ENCODE measurements around the gene RALGPS2. TPM values are rescaled to one million over a fixed set of nuclear protein-coding genes. Genes with fewer than 3 reads are reported as not detected.
"Not testable (repeated sequence)": the region's sequence is repeated elsewhere in the genome, so short reads cannot be mapped to it uniquely, and the experiment has no call there.

RALGPS2 gene
- total RNA-seq, 2 experiments from 2014 or later = 3.3 to 3.8 TPM

DNA sequence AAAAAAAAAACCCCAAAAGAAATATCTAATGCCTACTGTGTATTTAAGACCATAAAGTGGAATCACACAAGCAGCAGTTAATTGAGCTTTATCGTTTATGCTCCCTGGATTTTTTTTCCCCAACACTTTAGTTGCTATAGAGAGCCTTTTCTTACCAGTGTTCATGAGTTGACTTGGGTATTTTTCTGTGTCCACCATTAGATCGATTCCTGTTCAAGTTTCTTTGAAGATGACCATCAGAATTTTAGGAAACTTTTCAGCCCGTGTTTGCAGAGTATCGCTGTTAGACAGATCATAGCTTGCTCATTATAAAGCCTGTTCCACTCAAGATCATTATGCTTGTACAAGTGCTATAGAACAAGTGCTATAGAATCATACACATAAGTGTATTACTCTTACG is 1.5 kb downstream of the RALGPS2 start:
- peak overlapping the region; percentile 78 for H3K4me3 Mint-ChIP-seq
- H3K36me3 Mint-ChIP-seq = no peaks in the 10 kb centered on the region
- H3K9me3 Mint-ChIP-seq = no peaks in the 10 kb centered on the region
- peaks cover 14% of the 10 kb centered on the region for H3K27me3 Mint-ChIP-seq
- no peak for DNase-seq
- peaks cover 18% of the 10 kb centered on the region for H3K4me1 Mint-ChIP-seq (ENCODE audit: low read depth)
- intact Hi-C loops (cut with micrococcal nuclease) = loop anchor here (2.0 to 5.0 kb wide), 3 partner anchors 184 to 641 kb away; partner anchors contain the start of gene AXDND1
- ChIA-PET CTCF (interaction anchor here (0.6 to 1.3 kb wide), 5 partner anchors 9 to 38 kb away, joined by 3 to 5 read pairs (median 3); no protein-coding TSS in a partner anchor), POLR2A (interaction anchor here (0.5 kb wide), 1 partner anchor 194 kb away, joined by 3 read pairs; no protein-coding TSS in a partner anchor)
- H3K27ac Mint-ChIP-seq = no peak overlapping the region

DNA sequence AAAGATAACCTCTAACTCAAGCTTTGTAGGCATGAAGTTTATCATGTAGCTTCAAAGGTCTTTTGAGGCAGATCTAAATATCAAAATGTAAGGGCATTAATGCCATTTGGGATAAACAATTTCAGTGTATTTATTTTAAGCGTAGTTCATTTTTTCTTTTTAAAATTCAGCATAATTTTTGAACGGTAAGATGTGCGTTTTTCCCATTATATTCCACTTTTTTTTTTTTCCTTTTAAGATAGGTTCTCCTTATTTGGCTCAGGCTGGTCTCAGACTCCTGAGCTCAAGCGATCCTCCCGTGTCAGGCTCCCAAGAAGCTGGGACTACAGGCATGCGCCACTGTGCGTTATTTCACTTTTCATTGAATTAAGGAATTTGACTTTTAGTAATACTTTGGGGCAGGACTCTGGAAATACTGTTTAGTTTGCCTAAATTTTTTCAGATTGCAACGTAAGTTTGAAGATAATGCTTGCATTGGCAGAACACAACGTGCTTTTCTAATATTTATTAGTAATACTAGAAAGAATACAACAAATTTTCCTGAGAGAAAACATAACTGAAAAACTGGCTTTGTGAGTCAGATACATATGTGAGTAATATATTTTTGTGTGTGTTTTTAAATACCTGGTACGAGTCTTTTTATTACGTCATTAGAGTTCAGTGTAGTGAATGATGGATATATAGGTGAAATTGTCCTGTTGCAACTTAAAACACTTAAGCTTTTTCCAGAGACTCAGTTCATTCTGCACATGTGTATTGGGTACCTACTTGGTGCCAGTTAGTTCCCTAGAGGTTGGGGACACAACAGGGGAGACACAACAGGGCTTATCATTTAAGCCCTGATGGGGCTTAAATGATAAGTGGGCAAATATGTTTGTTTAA is 2.2 kb downstream of the RALGPS2 start:
- intact Hi-C loops (cut with micrococcal nuclease) = loop anchor here (2.0 to 5.0 kb wide), 3 partner anchors 184 to 640 kb away; partner anchors contain the start of gene AXDND1
- no peak for DNase-seq
- POLR2A ChIA-PET = no interaction called here
- H3K4me3 Mint-ChIP-seq = no peak overlapping the region
- H3K4me1 Mint-ChIP-seq (ENCODE audit: low read depth) = peaks cover 18% of the 10 kb centered on the region
- no peaks in the 10 kb centered on the region for H3K9me3 Mint-ChIP-seq
- H3K27ac Mint-ChIP-seq = no peak overlapping the region
- CTCF ChIA-PET = interaction anchor here (1.1 to 1.3 kb wide), 3 partner anchors 17 to 26 kb away, joined by 3 to 5 read pairs (median 3); no protein-coding TSS in a partner anchor
- peaks cover 14% of the 10 kb centered on the region for H3K27me3 Mint-ChIP-seq
- peaks cover 2% of the 10 kb centered on the region for H3K36me3 Mint-ChIP-seq

DNA sequence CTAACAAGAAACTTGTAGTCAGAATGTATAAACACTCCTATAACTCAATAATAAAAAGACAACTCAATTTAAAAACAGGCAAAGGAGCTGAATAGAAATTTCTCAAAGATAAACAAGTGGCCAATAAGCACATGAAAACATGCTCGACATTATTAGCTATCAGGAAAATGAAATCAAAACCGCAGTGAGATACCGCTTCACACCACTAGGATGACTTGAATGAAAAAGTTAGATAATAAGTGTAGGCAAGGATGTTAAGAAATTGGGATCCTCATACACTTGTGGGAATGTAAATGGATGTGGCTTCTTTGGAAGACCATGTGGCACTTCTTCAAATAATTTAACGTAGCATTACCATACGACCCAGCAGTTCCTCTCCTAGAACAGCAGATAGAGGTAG is 8.9 kb downstream of the RALGPS2 start:
- H3K27me3 Mint-ChIP-seq = no peaks in the 10 kb centered on the region
- H3K9me3 Mint-ChIP-seq = no peaks in the 10 kb centered on the region
- H3K36me3 Mint-ChIP-seq = peaks cover 2% of the 10 kb centered on the region
- no peak overlapping the region for H3K27ac Mint-ChIP-seq
- DNase-seq = no peak
- CTCF ChIA-PET = no interaction called here
- no peak overlapping the region for H3K4me3 Mint-ChIP-seq
- intact Hi-C loops (cut with micrococcal nuclease) = no loop called here
- POLR2A ChIA-PET = no interaction called here
- H3K4me1 Mint-ChIP-seq (ENCODE audit: low read depth) = peaks cover 4% of the 10 kb centered on the region

DNA sequence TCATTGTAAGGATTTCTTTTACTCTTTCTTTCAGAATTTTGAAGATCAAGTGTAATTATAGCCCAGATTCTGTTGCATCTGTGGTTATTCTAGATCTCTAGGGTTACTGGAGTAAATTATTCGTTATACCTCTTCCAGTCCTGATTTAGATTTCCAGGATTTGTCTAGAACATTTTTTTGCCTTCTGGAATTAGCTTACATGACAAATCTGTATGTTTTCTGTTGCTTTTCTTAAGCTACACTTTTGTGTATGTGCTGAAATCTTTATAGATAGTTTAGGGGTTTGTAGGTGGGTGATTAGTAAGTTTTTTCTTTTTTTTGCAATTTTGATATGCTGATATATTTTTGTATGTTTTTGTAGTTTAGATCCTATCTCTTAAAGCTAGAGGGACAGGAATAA is 13.7 kb downstream of the RALGPS2 start:
- CTCF ChIA-PET = interaction anchor here (1.1 to 1.5 kb wide), 3 partner anchors 11 to 207 kb away, joined by 3 to 4 read pairs (median 4); no protein-coding TSS in a partner anchor
- intact Hi-C loops (cut with micrococcal nuclease) = no loop called here
- no peaks in the 10 kb centered on the region for H3K27me3 Mint-ChIP-seq
- no peak overlapping the region for H3K27ac Mint-ChIP-seq
- H3K4me1 Mint-ChIP-seq (ENCODE audit: low read depth) = peaks cover 2% of the 10 kb centered on the region
- no peak overlapping the region for H3K4me3 Mint-ChIP-seq
- H3K9me3 Mint-ChIP-seq = peaks cover 5% of the 10 kb centered on the region
- POLR2A ChIA-PET = no interaction called here
- no peak for DNase-seq
- H3K36me3 Mint-ChIP-seq = peaks cover 12% of the 10 kb centered on the region

DNA sequence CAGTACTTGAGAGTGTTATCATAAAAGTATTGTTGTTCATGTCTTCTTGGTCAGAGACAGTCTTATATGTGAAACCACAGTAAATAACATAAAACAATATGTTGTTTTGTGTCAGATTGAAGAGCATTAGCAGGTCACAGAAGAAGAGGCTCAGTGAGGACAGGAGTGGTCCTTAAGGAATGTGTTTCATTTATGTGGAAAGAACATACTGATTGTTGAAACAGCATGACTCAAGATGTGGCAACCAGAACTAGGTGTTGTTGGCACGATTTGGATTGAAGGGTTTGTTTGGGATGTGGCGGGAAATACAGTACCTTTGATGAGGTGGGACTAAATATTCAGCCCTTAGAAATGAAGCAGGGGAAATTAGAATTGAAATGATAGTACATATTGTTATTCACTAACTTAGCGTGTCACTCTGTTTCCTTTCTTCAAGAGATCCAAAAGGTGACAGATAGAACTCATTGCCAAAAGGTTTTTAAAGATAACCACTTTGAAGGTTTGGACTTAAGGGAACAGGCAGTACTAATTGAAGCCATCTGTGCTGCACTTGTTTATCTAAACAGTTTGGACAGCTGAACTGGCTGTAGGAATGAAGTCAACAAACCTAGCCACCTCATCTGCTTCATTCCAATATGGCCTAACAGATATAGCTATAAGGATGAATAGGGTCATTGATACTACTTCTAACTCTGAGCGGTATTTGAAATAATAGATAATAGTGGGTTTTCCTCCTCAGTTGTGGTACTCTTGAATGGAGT is 14.4 kb downstream of the RALGPS2 start:
- intact Hi-C loops (cut with micrococcal nuclease) = no loop called here
- Mint-ChIP-seq H3K36me3 (peaks cover 12% of the 10 kb centered on the region), H3K27me3 (no peaks in the 10 kb centered on the region), H3K4me1 (ENCODE audit: low read depth) (peaks cover 2% of the 10 kb centered on the region), H3K4me3 (no peak overlapping the region), H3K9me3 (peaks cover 5% of the 10 kb centered on the region), H3K27ac (no peak overlapping the region)
- ChIA-PET CTCF (interaction anchor here (1.3 to 1.5 kb wide), 2 partner anchors 11 to 14 kb away, joined by 4 read pairs; no protein-coding TSS in a partner anchor), POLR2A (no interaction called here)
- DNase-seq = no peak

DNA sequence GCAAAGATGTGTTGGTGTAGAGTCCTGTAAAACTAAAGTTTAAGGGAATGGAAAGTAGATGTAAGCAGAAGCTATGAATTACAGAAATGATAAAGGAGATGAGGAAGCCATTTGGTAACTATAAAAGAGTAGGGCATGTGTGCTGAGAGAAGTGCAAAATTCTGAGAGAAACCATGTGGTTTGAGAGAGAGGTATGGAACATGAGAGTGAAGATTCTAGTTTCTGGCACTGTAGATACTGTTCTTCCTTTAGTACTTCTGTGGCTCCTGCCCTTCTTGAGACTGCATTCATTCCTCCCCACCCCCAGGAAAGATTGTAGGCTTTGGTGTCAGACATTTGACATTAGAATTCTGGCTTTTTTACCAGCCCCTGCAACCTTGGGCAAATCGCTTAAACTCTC is 15.4 kb downstream of the RALGPS2 start:
- Mint-ChIP-seq H3K36me3 (peaks cover 12% of the 10 kb centered on the region), H3K4me3 (no peak overlapping the region), H3K9me3 (peaks cover 5% of the 10 kb centered on the region), H3K27ac (no peak overlapping the region), H3K4me1 (ENCODE audit: low read depth) (no peaks in the 10 kb centered on the region), H3K27me3 (no peaks in the 10 kb centered on the region)
- DNase-seq = no peak
- POLR2A ChIA-PET = no interaction called here
- CTCF ChIA-PET = no interaction called here
- intact Hi-C loops (cut with micrococcal nuclease) = no loop called here

DNA sequence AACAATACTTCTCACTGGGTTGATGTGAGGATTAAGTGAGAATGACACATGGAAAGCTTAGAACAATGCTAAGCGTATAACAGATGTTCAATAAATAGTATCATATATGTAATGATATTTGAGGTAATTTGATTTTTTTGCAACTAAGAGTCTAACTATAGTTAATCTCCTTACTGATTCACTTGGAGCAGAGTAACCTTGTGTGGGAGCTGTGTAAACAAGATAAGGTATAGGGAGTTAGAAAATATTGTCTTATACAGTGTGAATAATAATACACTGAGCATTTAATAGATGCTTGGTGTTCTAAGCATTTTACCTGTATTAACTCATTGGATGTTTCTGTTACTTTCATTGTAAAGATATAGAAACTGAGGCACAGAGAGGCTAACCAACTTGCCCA is 15.9 kb downstream of the RALGPS2 start:
- intact Hi-C loops (cut with micrococcal nuclease) = no loop called here
- H3K9me3 Mint-ChIP-seq = peaks cover 5% of the 10 kb centered on the region

DNA sequence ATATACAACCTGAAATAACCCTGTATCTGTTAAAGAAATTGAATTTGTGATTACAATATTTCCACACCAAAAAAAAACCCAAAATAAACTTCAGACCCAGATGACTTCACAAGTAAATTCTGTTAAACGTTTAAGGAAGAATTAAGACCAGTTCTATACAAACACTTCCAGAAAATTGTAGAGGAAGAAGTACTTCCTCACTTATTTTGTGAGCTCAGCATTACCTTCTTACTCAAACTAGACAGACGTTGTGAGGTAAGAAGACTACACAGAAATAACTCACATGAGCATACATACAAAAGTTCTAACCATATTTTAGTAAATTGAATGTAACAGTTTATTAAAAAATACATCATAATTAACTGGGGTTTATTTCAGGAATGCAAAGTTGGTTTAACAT is 18.8 kb downstream of the RALGPS2 start:
- no peak overlapping the region for H3K4me3 Mint-ChIP-seq
- no peaks in the 10 kb centered on the region for H3K4me1 Mint-ChIP-seq (ENCODE audit: low read depth)
- no peak overlapping the region for H3K27ac Mint-ChIP-seq
- peaks cover 12% of the 10 kb centered on the region for H3K36me3 Mint-ChIP-seq
- POLR2A ChIA-PET = no interaction called here
- CTCF ChIA-PET = no interaction called here
- no peak for DNase-seq
- intact Hi-C loops (cut with micrococcal nuclease) = no loop called here
- no peaks in the 10 kb centered on the region for H3K27me3 Mint-ChIP-seq
- peaks cover 5% of the 10 kb centered on the region for H3K9me3 Mint-ChIP-seq

More for the DNA sequence above, 15.9 kb downstream of the RALGPS2 start:
- ChIA-PET CTCF (interaction anchor here (0.6 kb wide), 1 partner anchor 12 kb away, joined by 3 read pairs; no protein-coding TSS in a partner anchor), POLR2A (no interaction called here)
- Mint-ChIP-seq H3K27ac (no peak overlapping the region), H3K36me3 (peaks cover 12% of the 10 kb centered on the region), H3K4me3 (no peak overlapping the region), H3K27me3 (no peaks in the 10 kb centered on the region), H3K4me1 (ENCODE audit: low read depth) (no peaks in the 10 kb centered on the region)
- DNase-seq = no peak

DNA sequence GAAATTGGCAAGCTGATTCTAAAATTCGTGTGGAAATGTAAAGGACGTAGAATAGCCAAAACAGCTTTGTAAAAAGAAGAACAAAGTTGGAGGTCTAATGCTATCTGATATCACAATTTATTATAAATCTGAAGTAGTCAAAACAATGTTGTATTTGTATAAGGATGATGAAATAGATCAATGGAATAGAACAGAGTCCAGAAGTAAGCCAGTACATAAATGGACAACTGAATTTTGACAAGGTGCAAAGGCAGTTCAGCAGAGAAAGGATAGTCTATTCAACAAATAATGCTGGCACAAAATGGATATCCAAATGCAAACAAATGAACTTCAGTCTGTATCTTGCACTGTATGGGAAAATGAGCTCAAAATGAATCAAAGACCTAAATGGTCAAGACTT is 20.2 kb downstream of the RALGPS2 start:
- DNase-seq = no peak
- ChIA-PET POLR2A (no interaction called here), CTCF (no interaction called here)
- H3K9me3 Mint-ChIP-seq = peaks cover 5% of the 10 kb centered on the region
- H3K4me1 Mint-ChIP-seq (ENCODE audit: low read depth) = no peaks in the 10 kb centered on the region
- no peak overlapping the region for H3K4me3 Mint-ChIP-seq
- H3K36me3 Mint-ChIP-seq = peaks cover 12% of the 10 kb centered on the region
- intact Hi-C loops (cut with micrococcal nuclease) = no loop called here
- no peaks in the 10 kb centered on the region for H3K27me3 Mint-ChIP-seq
- no peak overlapping the region for H3K27ac Mint-ChIP-seq

DNA sequence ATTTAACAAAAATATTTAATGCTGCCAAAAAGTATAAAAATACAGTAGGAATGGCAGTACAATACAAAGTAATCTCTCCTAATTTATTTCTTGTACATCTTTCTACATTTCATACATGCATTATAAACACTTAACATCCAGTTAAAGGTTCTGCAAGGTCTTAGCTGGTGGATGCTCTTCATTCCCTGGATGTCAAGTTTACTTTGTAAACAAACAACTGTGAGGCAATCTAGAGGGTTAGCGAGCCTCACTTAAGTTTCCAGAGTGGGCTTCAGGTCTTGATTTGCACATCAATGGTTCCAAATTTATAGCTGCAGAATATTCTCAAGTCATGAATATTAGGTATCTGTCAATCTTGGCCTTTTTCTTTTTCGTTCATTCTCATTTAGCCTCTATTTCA is 21.3 kb downstream of the RALGPS2 start:
- ChIA-PET POLR2A (no interaction called here), CTCF (no interaction called here)
- Mint-ChIP-seq H3K27me3 (no peaks in the 10 kb centered on the region), H3K4me3 (no peak overlapping the region), H3K36me3 (peaks cover 12% of the 10 kb centered on the region), H3K9me3 (peaks cover 5% of the 10 kb centered on the region), H3K4me1 (ENCODE audit: low read depth) (no peaks in the 10 kb centered on the region), H3K27ac (no peak overlapping the region)
- DNase-seq = no peak
- intact Hi-C loops (cut with micrococcal nuclease) = no loop called here

DNA sequence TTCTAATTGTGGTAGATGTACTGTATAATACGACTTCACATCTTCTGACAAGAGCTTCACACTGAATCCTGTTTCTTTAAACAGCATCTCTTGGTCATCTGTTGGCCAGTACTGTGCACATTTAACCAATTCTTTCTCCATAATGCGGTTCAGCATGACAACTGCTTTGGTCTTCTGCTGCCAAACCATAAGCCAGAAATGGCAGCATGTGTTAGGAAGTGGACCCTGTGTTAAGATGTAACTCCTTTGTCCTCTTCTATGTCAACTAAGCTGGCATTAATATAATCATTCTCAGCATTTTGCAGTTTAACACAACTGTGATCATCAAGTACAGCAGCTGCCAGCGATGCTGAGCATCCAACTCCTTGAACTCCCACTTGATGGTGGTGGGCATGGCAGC is 22.3 kb downstream of the RALGPS2 start:
- H3K27me3 Mint-ChIP-seq; H3K9me3 Mint-ChIP-seq; H3K4me3 Mint-ChIP-seq; H3K36me3 Mint-ChIP-seq; DNase-seq; intact Hi-C loops (cut with micrococcal nuclease); CTCF ChIA-PET; POLR2A ChIA-PET; H3K4me1 Mint-ChIP-seq (ENCODE audit: low read depth); H3K27ac Mint-ChIP-seq: not testable (repeated sequence)

DNA sequence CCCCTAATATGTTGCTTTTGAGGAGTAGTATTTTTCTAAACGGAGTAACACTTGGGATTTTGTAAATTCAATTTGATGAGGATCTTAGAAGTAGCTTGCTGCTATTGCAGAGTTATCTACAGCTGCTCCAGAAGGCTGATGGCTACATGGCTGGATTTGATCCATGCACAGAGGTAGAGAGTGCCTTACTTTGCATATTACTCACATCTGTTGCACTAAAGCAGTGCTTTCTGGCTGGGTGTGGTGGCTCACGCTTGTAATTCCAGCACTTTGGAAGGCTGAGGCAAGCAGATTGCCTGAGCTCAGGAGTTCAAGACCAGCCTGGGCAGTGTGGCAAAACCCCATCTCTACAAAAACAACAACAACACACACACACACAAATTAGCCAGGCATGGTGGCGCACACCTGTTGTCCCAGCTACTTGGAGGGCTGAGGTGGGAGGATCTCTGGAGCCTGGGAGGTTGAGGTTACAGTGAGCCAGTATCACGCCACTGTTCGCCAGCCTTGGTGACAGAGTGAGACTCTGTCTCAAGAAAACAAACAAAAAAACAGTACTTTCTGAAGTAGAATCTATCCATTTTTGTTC is 24.6 kb downstream of the RALGPS2 start:
- ChIA-PET CTCF (interaction anchor here (0.8 to 3.0 kb wide), 6 partner anchors 11 to 254 kb away, joined by 3 to 13 read pairs (median 4); no protein-coding TSS in a partner anchor), POLR2A (no interaction called here)
- intact Hi-C loops (cut with micrococcal nuclease) = loop anchor here (5.0 kb wide), 1 partner anchor 437 kb away; no protein-coding TSS in a partner anchor
- no peaks in the 10 kb centered on the region for H3K4me1 Mint-ChIP-seq (ENCODE audit: low read depth)
- no peak for DNase-seq
- H3K36me3 Mint-ChIP-seq = peaks cover 1% of the 10 kb centered on the region
- H3K4me3 Mint-ChIP-seq = no peak overlapping the region
- no peak overlapping the region for H3K27ac Mint-ChIP-seq
- peaks cover 1% of the 10 kb centered on the region for H3K9me3 Mint-ChIP-seq
- no peaks in the 10 kb centered on the region for H3K27me3 Mint-ChIP-seq

Data from activated CD4-positive, alpha-beta memory T cell treated with anti-CD3 and anti-CD28 coated beads for 36 hours (primary cell).